Left lung (tissue), 10 donors: ENCODE results near the gene KRT35. TPM values are rescaled to one million over a fixed set of nuclear protein-coding genes. Genes with fewer than 3 reads are reported as not detected.

Experiments
- ATAC-seq: fragments of 200-7000 bp; cut with Tn5 transposase; one replicate; pipeline ENCODE4 v1.9.1; 2020; ENCODE audit warnings: moderate library complexity
- DNase-seq, 4 donors: peaks; one replicate each; pipeline ENCODE4 v3.0.0-alpha.2; 2013 to 2020
- H3K27ac ChIP-seq, 2 donors: fragments of 200-600 bp; sonication (generic) in 1 of 2; one replicate each; pipeline versions ENCODE4 v1.5.0 to v1.8.0; 2020 to 2021
- H3K27me3 ChIP-seq, 2 donors: fragments of 200-600 bp; sonication (generic) in 1 of 2; one replicate each; pipeline versions ENCODE4 v1.5.0 to v1.8.0; 2020 to 2021
- H3K36me3 ChIP-seq, 2 donors: fragments of 200-600 bp; sonication (generic) in 1 of 2; one replicate each; pipeline versions ENCODE4 v1.5.0 to v1.8.0; 2020 to 2021
- H3K4me1 ChIP-seq, 2 donors: fragments of 200-600 bp; one replicate each; pipeline ENCODE4 v1.8.0; 2021
- H3K4me3 ChIP-seq, 2 donors: fragments of 200-600 bp; sonication (generic) in 1 of 2; one replicate each; pipeline versions ENCODE4 v1.5.0 to v1.8.0; 2020 to 2021; ENCODE audit warnings: mild to moderate bottlenecking in 1 of 2
- H3K9me3 ChIP-seq, 2 donors: fragments of 200-600 bp; sonication (generic) in 1 of 2; one replicate each; pipeline versions ENCODE4 v1.5.0 to v1.8.0; 2020 to 2021
- CTCF ChIP-seq, 2 donors: fragments of 200-600 bp; sonication (generic) in 1 of 2; IDR thresholded peaks; one replicate each; pipeline versions ENCODE4 v1.5.0 to v1.8.0; 2021; ENCODE audit warnings: antibody characterized with exemption in 2 of 2
- intact Hi-C, 2 donors: fragments of 100-400 bp; cut with DNase I; formaldehyde crosslinking; loops; one replicate each; pipeline versions ENCODE4 v1.11.2 to v1.14.2; 2022
- polyA plus RNA-seq, 6 donors: library from polyadenylated mRNA; unstranded; fragments of 120-200 nt; gene quantifications; one replicate each; pipeline ENCODE4 v1.2.1, GENCODE V29; 2013; ENCODE audit not compliant: insufficient read length in 6 of 6
- total RNA-seq, 2 donors: library from RNA; stranded (reverse); fragmentation: NEBNext Ultra II Directional; extraction: Animal tissue kit (Norgen Biotek cat#: 25700); gene quantifications; one replicate each; pipeline ENCODE4 v1.2.1, GENCODE V29; 2021
- donor health status: DM: no; HTN: yes; CAD: no.
- donor health status: DM: no; HTN: no; CAD: no.

Gene KRT35
- total and polyA plus RNA-seq, 8 donors, result not detected

DNA sequence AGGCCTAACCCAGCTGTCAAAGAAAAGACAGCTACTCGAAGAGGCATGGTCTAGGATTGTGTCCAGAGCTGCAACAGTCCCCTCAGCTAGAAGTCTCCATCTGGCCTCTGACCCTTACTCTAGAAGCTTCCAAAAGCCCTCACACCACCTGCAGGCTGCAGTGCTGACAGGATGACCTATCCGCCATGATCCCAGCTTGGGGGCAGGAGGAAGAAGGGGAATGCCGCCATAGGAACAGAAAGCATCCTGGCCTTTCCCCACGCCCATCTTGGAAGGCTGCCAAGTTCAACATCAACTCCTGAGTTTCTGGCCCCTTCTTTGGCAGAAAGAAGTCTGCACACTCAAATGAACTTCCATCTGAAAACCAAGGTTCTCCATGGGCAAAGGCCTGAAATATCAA is 11.8 kb upstream of the KRT35 start:
- no peaks in the 10 kb centered on the region for H3K27me3 ChIP-seq
- H3K4me1 ChIP-seq, result peaks cover 5 to 32% of the 10 kb centered on the region in 2 donors
- no peaks in the 10 kb centered on the region for H3K9me3 ChIP-seq
- DNase-seq, result peak in 2 of 4 donors; percentile 22 to 61
- no peak for ATAC-seq
- TF ChIP-seq CTCF (IDR thresholded peaks at IDR 0.05), result no peak
- no peak overlapping the region for H3K27ac ChIP-seq
- H3K4me3 ChIP-seq, result no peak overlapping the region
- intact Hi-C loops, result no loop called here
- H3K36me3 ChIP-seq, result no peaks in the 10 kb centered on the region

DNA sequence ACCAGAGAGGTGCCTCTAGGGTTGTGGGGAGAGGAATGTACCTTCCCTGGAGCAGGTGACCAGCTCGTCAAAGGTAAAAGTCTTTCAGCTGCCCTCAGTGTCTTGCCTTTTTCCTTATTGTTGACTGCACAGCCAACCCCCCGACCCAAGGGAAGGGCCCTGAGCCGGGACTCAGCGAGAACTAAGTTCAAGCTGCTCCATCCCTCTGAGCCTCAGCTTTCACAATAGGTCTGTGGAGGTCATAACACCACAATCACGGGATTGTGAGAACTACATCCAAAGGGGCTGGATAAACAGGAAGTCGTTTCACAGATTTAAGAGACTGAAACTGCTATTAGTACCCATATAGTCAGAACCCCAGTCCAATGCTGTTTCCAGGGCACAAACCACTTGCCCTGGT is 11.4 kb upstream of the KRT35 start:
- intact Hi-C loops, result no loop called here
- no peak for TF ChIP-seq CTCF (IDR thresholded peaks at IDR 0.05)

GRCh38 chr17:41491476-41491875 is 10.5 kb upstream of the KRT35 start:
- Histone ChIP-seq H3K27me3 (peaks cover 0 to 7% of the 10 kb centered on the region in 2 donors), H3K4me3 (no peak overlapping the region), H3K9me3 (no peaks in the 10 kb centered on the region), H3K36me3 (no peaks in the 10 kb centered on the region), H3K27ac (no peak overlapping the region), H3K4me1 (peaks cover 5 to 19% of the 10 kb centered on the region in 2 donors)
- ATAC-seq (no peak), DNase-seq (no peak)
- TF ChIP-seq CTCF (IDR thresholded peaks at IDR 0.05), result no peak
- intact Hi-C loops, result no loop called here

More for the DNA sequence above, 11.4 kb upstream of the KRT35 start:
- H3K27me3 ChIP-seq, result no peaks in the 10 kb centered on the region
- ATAC-seq, result no peak
- no peak for DNase-seq
- H3K36me3 ChIP-seq, result no peaks in the 10 kb centered on the region
- H3K4me3 ChIP-seq, result no peak overlapping the region
- H3K4me1 ChIP-seq, result peaks cover 5 to 27% of the 10 kb centered on the region in 2 donors
- H3K27ac ChIP-seq, result no peak overlapping the region
- H3K9me3 ChIP-seq, result no peaks in the 10 kb centered on the region

DNA sequence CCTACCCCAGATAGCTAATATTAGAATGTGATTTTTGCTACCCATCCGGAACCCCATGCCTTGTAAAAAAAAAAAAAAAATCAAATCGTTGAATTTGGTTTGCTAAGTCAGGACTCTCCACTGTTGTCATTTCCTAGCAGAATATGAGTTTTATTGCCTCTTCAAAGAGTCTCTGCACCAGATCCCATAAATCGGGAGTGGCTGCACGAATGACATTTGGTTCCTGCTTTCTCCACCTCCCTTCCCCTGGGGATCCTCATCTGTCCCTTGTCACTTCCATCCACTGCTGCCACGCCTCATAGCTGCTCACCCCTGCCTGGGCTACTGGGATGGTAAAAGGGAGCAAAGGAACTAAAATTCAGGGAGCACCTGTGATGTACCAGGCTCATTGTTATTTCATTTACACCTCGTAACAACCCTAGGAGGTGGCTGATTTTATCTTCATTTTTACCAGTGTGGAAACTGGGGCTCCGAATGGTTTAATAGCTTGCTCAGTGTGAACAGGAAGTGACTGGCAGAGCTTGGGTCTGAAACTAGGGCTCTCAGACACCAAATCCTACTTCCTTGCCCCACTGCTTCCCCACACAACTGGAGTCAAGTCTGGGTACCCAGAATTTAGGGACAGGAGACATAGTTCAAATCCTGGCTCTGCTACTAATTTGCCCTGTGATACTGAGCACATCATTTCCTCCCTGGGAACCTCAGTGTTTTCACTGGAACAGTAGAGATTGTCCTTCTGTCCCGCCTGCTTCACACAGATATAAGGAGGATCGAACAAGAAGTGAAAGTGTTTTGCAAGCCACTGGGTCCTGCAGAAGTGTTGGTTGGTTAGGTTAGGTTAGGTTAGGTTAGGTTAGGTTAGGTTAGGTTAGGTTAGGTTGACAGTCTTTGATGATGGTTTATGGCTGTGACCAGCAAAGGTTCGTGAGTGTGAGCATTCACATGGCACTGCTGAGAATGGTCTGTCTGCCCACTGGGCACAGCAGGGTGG is 9.3 kb upstream of the KRT35 start:
- Histone ChIP-seq H3K9me3 (no peaks in the 10 kb centered on the region), H3K27me3 (peaks cover 0 to 12% of the 10 kb centered on the region in 2 donors), H3K36me3 (no peaks in the 10 kb centered on the region), H3K4me1 (peaks cover 5 to 15% of the 10 kb centered on the region in 2 donors), H3K4me3 (no peak overlapping the region), H3K27ac (no peak overlapping the region)
- intact Hi-C loops, result no loop called here
- no peak for ATAC-seq
- no peak for DNase-seq
- no peak for TF ChIP-seq CTCF (IDR thresholded peaks at IDR 0.05)

- Histone ChIP-seq H3K27me3 (peaks cover 0 to 12% of the 10 kb centered on the region in 2 donors), H3K9me3 (no peaks in the 10 kb centered on the region), H3K4me1 (peaks cover 5 to 15% of the 10 kb centered on the region in 2 donors), H3K27ac (no peak within 1 kb of the TSS), H3K4me3 (no peak within 1 kb of the TSS), H3K36me3 (no peaks in the 10 kb centered on the region)
- ATAC-seq (no peak), DNase-seq (no peak)
- intact Hi-C loops, result no loop called here
- no peak for TF ChIP-seq CTCF (IDR thresholded peaks at IDR 0.05)
These were observed 8.6 kb upstream of the KRT35 start, which contains the start of gene KRT36 for GRCh38 chr17:41489531-41489930. TSS of gene KRT36 (minus strand) at chr17:41489910. CDS start at chr17:41489864, 46 bp downstream.
